DMS79 treated with DMSO at 0.1 percent for 48 hours (cell line): ENCODE measurements around the gene LSM7.

Experiments used
- DNase-seq: peaks from one replicate; lab custom pipeline; 2025; lab: John Stamatoyannopoulos, UW

Gene LSM7

GRCh38 chr19:2338055-2338615, 9.7 kb upstream of the LSM7 start:
- DNase-seq = no peak

- no peak for DNase-seq
These were observed 8.9 kb upstream of the LSM7 start for GRCh38 chr19:2337329-2337707.

GRCh38 chr19:2336528-2337328, 8.3 kb upstream of the LSM7 start:
- no peak for DNase-seq

DNA sequence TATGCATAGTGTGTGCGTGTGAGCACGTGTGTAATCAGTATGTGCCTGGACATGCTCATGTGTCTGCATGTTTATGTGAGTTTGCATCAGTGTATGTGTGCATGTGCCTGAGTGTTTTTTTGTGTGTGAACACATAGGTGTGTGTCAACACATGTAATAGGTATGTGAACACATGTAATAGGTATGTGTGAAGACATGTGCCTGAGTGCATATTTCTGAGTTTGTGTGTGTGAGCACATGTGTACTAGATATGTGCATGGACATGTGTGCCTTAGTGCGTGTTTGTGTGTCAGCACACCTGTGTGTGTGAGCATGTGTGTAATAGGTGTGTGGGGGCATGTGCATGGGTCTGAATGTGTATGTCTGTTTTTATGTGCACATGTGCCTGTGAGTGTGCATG, 7.5 kb upstream of the LSM7 start:
- DNase-seq = no peak

DNA sequence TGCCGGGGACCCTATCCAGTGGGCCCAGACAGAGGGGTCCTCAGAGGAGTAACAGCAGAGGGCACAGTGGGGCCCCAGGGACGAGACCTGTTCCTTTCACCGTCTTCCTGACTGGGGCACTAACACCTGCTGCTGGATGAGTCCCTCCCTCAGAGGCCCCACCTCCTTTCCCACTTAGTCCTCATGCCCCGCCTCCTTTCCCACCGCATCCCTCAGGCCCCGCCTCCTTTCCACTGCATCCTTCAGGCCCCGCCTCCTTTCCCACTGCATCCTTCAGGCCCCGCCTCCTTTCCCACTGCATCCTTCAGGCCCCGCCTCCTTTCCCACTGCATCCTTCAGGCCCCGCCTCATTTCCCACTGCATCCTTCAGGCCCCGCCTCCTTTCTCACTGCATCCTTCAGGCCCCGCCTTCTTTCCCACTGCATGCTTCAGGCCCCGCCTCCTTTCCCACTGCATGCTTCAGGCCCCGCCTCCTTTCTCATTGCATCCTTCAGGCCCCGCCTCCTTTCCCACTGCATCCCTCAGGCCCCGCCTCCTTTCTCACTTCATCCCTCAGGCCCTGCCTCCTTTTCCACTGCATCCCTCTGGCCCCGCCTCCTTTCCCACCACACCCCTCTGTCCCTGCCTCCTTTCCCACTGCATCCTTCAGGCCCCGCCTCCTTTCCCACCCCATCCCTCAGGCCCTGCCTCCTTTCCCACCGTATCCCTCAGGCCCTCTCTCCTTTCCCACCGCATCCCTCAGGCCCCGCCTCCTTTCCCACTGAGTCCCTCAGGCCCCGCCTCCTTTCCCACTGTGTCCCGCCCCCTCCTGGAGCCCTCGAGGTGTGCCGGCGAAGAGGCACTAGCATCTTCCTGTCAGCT, 6.8 kb upstream of the LSM7 start:
- DNase-seq = no peak

DNA sequence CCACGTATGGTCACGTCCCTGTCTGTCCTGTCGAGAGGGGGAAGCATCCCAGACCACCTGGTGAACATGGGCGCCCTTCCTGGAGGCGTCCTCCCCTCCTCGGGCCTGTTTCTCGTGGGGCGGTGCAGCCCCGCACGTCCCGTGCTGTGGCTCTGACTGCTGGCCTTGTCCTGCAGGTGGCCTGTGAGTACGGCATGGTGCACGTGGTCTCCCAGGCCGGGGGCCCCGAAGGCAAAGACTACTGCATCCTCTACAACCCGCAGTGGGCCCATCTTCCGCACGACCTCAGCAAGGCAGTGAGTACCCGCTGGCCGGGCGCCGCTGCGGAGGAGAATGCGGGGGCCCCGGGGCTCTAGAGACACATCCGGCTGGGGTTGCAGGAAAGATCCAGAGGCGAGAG, 6.0 kb upstream of the LSM7 start:
- DNase-seq = no peak

GRCh38 chr19:2333807-2334211, 5.4 kb upstream of the LSM7 start:
- DNase-seq = no peak

- peak; percentile 80 for DNase-seq
These were observed 4.8 kb upstream of the LSM7 start for GRCh38 chr19:2333027-2333806.

DNA sequence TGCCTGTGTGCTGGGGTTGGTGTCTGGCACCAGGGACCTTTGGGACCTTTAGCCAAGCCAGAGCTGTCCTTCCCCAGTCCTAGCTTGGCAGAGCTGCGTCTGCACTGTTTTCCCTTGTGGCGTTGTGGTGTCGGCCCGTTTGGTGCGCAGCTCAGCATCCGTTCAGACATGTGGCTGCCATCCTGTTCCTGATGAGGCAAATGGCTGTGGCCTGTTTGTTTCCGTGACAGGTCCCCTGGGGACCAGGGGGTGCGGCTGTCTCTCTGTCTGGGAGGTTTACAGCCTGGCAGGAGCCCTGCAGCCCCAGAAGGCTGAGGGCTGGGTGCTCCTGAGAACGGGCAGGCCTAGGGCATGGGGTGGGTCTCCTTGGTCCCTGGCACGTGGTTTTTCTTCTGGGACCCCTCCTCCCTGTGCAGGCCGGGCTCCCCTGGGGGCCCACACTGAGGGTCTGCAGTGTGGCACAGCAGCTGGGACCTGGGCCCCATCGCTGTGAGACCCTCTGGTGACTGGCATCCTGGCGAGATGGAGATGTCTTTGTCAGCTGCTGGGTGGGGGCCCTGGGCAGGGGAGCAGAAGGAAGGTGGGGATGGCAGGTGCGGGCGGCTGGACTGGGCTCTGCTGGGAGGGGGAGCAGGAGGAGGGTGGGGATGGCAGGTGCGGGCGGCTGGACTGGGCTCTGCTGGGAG, 4.1 kb upstream of the LSM7 start:
- peak; percentile 67 for DNase-seq

DNA sequence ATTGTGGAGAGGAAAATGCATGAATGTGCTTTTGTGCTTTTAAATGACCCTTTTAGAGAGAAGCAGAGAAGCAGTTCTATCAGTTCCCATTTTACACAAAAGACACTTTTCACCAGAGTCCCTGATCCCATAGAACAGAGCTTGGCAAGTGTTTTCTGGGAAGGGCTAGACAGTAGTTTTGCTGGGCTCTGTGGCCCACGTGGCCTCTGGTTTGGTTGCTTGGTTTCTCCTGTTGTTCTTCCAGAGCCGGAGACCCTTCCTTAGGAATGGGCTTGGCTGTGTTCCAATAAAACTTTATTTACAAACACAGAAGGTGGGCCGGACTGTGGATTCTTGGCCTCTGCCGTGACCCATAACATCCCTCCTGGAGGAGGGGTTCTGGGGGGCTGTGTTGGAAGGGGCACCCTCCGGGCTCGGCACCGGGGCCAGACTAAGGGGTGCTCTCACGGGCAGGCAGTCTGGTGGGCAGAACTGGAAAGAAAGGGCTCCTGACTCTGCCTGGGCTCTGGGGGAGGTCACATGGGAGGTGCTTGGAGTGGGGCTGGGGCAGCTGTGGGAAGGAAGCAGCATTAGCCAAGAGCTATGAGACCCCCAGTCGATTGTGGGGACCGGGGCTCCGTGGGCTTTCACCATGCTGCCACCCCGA, 3.3 kb upstream of the LSM7 start:
- peak; percentile 21 for DNase-seq

GRCh38 chr19:2330632-2331284, 2.4 kb upstream of the LSM7 start:
- peak; percentile 53 for DNase-seq

GRCh38 chr19:2330255-2330631, 1.9 kb upstream of the LSM7 start:
- DNase-seq = no peak

- peak; percentile 42 for DNase-seq
These were observed 1.1 kb upstream of the LSM7 start for GRCh38 chr19:2329501-2329916.

DNA sequence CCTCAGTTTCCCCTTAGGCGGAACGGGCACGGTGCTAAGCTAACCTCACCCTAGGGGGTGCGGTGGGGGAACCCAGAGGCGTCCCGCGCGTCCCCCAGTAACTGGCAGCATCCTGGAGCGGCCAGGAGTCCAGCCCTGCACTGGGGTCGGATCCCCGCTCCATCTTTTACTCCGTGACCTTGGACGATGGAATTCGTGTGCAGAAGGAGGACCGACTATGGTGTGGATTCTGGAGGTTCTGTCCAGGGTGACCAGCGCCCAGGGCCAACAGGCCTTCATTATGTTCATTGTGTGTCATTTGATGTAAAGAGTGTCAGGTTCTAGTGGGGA, 728 bp upstream of the LSM7 start:
- no peak for DNase-seq

DNA sequence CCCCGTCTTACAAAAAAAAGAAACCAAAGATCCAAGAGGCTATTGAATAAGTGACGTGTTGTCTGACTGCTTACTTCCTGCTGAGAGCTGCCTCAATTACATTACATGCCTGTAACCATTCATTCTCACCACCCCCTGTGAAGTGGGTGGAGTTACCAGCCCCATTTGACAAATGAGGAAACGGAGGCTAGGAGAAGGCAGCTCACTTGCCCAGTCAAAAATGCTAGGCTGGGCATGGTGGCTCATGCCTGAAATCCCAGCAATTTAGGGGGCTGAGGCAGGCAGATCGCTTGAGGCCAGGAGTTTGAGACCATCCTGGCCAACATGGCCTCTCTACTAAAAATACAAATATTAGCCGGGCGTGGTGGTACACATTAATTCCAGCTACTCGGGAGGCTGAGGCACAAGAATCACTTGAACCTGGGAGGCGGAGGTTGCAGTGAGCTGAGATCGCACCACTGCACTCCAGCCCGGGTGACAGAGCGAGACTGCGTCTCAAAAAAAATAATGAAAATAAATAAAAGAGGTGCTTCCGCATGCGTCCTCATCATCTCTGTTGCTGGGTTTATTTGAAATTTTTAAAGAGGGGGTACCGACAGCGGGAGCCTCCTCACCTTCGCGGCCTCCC, 499 bp downstream of the LSM7 start:
- peak; percentile 40 for DNase-seq

GRCh38 chr19:2326699-2327360, 1.6 kb downstream of the LSM7 start:
- DNase-seq = no peak

- no peak for DNase-seq
These were observed 2.9 kb downstream of the LSM7 start for GRCh38 chr19:2325281-2326046.

- peak; percentile 28 for DNase-seq
These were observed 4.0 kb downstream of the LSM7 start for GRCh38 chr19:2324220-2324948.
